ENCODE data around the gene FIBIN.

- TF ChIP-seq CTCF (IDR thresholded peaks at IDR 0.05) (no peak), POLR2A (IDR thresholded peaks at IDR 0.05) (no peak)
Measured at GRCh38 chr11:26958702-26959049, 35.2 kb upstream of the FIBIN start.

Data from heart left ventricle (tissue), 13 donors.